BE2C (cell line): ENCODE results near the gene RFX2.

Experiments
- DNase-seq: peaks from one replicate; pipeline ENCODE4 v3.0.0-alpha.2; 2020
- H3K27me3 ChIP-seq: fragments of 250-450 bp; sonication (Bioruptor Pico); 2 replicates; pipeline ENCODE4 v1.5.1; 2020; ENCODE audit warnings: mild to moderate bottlenecking
- H3K36me3 ChIP-seq: fragments of 250-450 bp; sonication (Bioruptor Pico); 2 replicates; pipeline ENCODE4 v1.5.1; 2020; ENCODE audit warnings: mild to moderate bottlenecking
- H3K4me1 ChIP-seq: fragments of 250-450 bp; sonication (Bioruptor Pico); 2 replicates; pipeline ENCODE4 v1.5.1; 2020
- H3K4me3 ChIP-seq: 2 replicates; pipeline ENCODE4 v1.5.1; 2011; ENCODE audit warnings: low read depth, low read length
- H3K9me3 ChIP-seq: fragments of 250-450 bp; sonication (Bioruptor Pico); 2 replicates; pipeline ENCODE4 v1.5.1; 2020
- TF ChIP-seq, protein P1 (sequence below): IDR thresholded peaks from 2 replicates; pipeline ENCODE4 v1.5.1; 2012; ENCODE audit warnings: mild to moderate bottlenecking, low read depth, low read length

The RFX2 gene

DNA sequence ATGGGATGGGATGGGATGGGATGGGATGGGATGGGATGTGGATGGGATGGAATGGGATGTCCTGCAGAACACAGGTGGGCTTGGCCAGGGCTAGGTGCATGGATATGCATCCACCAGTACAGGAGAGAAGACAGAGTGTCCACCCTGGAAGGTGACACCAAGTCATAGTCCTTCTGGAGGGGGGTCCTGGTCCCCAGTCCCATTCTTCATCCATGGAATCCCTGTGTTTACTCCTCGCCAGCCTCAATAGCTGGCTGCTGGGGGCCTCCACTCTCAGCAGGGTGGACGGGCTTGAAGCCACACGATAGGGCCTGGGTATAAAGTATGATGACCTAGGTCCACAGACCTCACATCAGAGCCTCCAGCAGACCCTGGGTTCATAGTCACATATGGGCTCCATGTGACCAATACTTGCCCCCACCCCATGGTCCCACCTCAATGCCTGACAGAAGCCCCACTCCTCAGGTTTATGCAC lies 40.1 kb downstream of the RFX2 start:
- Histone ChIP-seq H3K4me3 (no peak overlapping the region), H3K27me3 (no peaks in the 10 kb centered on the region), H3K9me3 (no peaks in the 10 kb centered on the region), H3K36me3 (no peaks in the 10 kb centered on the region; the same call in 1 of the 2 replicates), H3K4me1 (peaks cover 4% of the 10 kb centered on the region)
- DNase-seq: no peak
- TF ChIP-seq, protein P1, sequence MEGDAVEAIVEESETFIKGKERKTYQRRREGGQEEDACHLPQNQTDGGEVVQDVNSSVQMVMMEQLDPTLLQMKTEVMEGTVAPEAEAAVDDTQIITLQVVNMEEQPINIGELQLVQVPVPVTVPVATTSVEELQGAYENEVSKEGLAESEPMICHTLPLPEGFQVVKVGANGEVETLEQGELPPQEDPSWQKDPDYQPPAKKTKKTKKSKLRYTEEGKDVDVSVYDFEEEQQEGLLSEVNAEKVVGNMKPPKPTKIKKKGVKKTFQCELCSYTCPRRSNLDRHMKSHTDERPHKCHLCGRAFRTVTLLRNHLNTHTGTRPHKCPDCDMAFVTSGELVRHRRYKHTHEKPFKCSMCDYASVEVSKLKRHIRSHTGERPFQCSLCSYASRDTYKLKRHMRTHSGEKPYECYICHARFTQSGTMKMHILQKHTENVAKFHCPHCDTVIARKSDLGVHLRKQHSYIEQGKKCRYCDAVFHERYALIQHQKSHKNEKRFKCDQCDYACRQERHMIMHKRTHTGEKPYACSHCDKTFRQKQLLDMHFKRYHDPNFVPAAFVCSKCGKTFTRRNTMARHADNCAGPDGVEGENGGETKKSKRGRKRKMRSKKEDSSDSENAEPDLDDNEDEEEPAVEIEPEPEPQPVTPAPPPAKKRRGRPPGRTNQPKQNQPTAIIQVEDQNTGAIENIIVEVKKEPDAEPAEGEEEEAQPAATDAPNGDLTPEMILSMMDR: no peak

DNA sequence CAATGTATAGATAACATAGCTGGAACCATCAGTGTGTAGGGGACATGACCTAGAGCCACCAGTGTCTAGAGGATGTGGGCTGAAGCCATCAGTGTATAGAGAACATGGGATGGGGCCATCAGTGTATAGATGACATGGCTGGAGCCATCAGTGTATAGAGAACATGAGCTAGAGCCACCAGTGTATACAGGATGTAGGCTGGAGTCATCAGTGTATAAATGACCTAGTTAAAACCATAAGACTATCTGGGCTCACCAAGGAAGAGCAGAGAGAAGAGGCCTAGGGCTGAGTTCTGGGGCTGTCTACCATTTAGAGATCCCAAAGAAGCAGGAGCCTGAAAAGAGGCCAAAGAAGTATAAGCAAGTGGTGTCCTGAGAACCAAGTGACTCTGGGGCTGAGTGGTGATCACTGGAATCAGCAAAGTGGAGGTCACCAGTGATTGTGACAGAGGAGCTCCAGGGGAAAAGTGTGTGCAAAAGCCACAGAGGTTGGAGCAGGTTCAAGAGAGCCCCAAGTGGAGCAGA lies 41.0 kb downstream of the RFX2 start:
- Histone ChIP-seq H3K27me3 (no peaks in the 10 kb centered on the region), H3K36me3 (no peaks in the 10 kb centered on the region; the same call in 1 of the 2 replicates), H3K4me3 (no peak overlapping the region), H3K9me3 (no peaks in the 10 kb centered on the region), H3K4me1 (peaks cover 4% of the 10 kb centered on the region)
- TF ChIP-seq, protein P1: no peak
- DNase-seq: no peak

DNA sequence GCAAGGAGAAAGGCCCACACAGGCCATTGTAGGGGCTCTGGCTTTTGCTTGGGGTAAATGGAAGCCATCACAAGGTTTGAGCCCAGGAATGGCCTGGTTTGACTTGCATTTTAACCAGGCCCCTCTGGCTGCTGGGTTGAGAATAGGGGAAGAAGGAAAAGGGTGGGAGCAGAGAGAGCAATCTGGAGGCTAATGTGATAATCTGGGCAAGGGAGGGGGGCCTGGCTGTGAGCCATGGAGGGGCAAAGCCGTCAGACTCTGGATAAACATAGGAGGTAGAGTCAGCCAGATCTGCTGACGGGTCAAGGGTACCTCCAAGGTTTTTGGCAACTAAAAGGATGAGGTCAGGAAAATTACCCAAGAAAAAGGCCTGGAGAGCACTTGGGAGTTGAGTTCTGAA lies 41.6 kb downstream of the RFX2 start:
- DNase-seq: no peak
- H3K27me3 ChIP-seq: no peaks in the 10 kb centered on the region
- TF ChIP-seq, protein P1: no peak
- no peak overlapping the region for H3K4me3 ChIP-seq
- no peaks in the 10 kb centered on the region; the same call in 1 of the 2 replicates for H3K36me3 ChIP-seq
- H3K4me1 ChIP-seq: peaks cover 4% of the 10 kb centered on the region
- no peaks in the 10 kb centered on the region for H3K9me3 ChIP-seq

DNA sequence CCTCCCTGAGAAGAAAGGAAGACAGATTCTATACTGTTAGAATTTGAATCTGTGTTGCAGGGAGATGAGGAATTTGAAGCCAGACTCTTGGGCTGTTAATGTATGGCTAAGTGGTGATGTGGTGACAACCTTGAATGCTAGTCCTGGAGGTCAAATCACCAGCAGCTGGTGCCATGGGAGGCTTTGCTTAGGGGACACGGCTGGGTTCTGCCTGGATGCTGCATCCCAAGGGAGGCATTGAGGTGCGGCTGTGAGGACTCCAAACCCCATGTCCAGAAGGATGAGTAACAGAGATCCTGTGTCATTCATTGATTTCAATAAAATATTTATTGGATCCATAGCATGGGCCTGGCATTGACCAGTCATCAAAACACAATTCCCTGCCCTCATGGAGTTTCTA lies 42.3 kb downstream of the RFX2 start:
- no peaks in the 10 kb centered on the region for H3K27me3 ChIP-seq
- no peak for DNase-seq
- H3K4me3 ChIP-seq: no peak overlapping the region
- H3K4me1 ChIP-seq: peaks cover 4% of the 10 kb centered on the region
- H3K9me3 ChIP-seq: no peaks in the 10 kb centered on the region
- H3K36me3 ChIP-seq: no peaks in the 10 kb centered on the region; the same call in 1 of the 2 replicates
- TF ChIP-seq, protein P1: no peak

DNA sequence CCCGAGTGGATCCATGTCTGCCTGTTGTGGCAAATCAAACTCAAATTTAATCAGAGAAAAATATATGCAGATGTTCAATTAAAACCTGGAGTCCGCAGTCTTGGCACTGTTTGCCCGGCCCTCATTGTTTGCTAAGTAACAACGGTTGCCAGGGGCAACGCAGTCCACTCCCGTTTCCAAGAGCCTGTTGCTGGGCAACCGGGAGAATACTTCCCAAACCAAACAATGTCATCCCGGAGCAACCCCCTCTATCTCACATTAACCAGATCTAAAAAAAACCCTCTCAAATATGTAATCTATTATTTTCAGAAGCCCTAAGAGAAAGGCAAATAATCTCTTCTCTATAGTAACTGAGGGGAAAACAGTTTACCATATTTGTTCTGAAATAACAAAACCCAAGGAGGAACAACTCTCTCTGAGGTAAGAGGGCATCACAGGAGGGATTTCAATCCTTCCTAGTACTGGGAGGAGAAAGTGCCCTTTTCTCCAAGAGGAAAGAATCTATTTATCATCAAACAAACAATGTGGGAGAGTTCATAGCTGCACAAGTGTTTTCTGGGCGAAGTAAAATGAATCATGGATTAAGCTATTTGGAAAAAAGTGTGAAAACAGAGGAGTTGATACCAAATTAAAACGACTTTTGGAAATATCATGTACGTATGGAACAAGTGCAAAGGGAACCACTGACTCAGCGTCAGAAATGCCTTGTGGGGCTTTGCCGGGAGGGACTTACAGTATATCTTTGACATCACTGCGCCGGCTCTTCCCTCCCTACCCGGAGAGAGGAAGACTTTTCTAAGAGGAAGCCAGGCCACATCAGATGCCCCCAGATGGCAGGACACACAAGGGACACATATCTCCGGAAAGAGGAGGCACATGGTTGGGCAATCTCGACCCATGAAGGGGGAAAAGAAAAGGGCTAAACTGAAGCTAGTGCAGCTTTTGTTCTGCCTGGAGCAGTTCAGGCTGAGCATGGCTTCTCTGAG lies 43.3 kb downstream of the RFX2 start:
- DNase-seq: peak; percentile 89
- Histone ChIP-seq H3K27me3 (no peaks in the 10 kb centered on the region), H3K4me1 (peaks cover 4% of the 10 kb centered on the region), H3K9me3 (no peaks in the 10 kb centered on the region), H3K4me3 (no peak overlapping the region), H3K36me3 (no peaks in the 10 kb centered on the region; the same call in 1 of the 2 replicates)
- TF ChIP-seq, protein P1: no peak
